HT-29 (cell line): ENCODE measurements around the gene GRIA1. TPM values are rescaled to one million over a fixed set of nuclear protein-coding genes. Genes with fewer than 3 reads are reported as not detected.

Experiments used
- DNase-seq: peaks from one replicate; pipeline ENCODE4 v3.0.0-alpha.2; 2015; ENCODE audit warnings: low spot score
- total RNA-seq: library from RNA; depleted of rRNA; stranded (reverse); fragments of >200 nt; shearing (Covaris generic); gene quantifications from 2 replicates; pipeline ENCODE4 v1.2.3, GENCODE V29; 2014

GRIA1 gene
- total RNA-seq, 1 experiment from 2014 or later: not detected

DNA sequence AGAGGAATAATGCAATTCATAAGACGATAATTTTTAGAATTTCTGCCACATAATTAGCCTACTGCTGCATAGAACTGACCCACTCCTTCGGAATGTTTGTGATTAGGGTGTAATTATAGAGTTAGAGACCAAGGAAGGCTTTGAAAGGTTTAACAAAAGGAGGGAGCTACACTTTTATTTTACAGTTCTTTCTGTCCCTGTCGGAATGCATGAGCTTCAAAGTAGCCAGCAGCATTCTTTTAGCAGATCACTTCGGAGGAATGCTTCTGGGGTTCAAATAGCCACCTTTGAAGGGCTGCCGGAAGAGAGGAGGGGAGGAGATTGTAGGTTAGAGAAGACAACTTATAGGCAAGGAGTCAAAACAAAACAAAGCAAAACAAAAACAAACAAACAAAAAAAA, 168.1 kb downstream of the GRIA1 start:
- DNase-seq: no peak

DNA sequence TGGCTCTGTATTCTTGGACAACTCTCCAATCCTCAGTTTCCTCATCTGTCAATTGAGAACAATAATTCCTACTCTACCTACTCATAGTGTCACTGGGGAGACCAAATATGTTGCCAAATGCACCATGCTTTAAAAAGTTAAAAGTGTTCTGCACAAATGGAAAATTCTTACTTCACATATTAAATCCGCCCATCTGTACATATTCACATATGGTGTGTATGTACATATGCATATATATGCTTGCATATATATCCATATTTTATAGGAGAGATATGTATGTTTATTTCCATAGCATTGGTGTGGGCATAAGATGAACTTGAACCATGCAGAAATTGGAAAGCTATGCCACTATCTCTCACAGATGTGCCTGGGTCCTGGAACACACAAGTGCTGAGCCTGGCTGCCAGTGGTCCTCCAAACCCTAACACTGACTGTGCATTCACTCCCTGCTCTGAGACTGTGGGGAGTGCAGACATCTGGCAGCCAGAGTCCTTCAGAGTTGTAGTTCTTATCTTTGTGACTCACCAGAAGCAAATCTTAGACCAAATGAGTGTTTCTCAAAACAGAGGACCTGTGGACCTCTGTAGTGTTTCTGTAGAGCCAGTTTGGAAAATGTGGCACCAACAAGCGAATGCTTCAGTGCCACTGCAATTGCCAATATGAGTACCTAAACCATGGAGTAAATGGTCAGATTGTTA, 168.7 kb downstream of the GRIA1 start:
- no peak for DNase-seq

DNA sequence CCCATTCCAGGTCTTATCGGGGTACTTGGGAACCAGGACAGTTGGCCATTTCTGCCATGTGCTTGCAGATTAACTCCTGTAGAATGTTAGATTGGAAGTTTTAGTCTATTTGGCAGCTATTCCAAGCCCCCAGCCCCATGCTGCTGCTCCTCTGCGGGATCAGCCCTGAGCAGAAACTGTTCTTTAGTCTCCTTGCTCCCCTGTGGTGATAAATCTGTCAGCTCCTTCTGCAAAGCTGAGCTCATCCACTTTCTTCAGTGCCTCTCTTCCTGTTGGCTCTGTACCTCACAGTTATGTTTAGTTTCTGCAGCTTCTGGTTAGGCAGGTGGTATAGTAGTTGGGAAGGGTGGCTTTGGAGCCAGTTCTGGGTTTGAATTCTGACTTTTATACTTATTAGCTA, 170.4 kb downstream of the GRIA1 start:
- no peak for DNase-seq

DNA sequence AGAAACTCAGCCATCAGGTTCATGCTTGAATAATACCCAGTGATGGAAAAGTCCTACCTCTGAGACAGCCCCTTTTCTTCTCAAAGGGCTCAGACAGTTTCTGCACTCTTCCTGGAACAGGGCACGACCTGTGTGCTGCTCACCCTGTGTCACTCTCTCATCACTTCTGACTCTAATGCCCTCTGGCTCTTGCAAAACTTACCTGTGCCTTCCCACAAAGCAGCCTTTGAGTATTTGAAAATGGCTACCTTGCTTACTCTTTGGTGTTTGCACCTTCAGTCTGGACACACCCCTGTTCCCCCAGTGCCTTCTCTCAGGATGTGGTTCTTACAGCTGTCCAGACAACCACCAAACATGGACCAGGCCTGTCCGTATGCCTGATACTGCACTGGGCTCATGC, 171.4 kb downstream of the GRIA1 start:
- DNase-seq: no peak

DNA sequence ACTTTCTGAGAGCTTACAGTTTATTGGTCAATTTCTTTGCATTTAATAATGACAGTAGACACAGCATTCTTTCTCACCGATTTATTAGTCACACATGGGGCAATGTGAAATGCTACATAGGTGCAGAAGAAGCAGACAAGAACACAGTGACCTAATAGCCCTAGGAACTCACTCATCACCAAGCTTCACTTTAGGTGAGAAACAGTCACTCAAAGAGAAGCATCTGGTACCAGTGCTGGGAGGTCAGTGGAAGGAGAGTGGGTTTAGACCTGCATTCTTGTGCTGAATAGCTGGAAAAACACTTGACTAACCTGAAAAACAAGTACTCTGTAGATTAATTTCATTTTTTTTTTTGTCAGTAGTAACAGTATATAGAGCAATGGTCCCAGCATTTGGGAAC, 179.6 kb downstream of the GRIA1 start:
- DNase-seq: no peak

DNA sequence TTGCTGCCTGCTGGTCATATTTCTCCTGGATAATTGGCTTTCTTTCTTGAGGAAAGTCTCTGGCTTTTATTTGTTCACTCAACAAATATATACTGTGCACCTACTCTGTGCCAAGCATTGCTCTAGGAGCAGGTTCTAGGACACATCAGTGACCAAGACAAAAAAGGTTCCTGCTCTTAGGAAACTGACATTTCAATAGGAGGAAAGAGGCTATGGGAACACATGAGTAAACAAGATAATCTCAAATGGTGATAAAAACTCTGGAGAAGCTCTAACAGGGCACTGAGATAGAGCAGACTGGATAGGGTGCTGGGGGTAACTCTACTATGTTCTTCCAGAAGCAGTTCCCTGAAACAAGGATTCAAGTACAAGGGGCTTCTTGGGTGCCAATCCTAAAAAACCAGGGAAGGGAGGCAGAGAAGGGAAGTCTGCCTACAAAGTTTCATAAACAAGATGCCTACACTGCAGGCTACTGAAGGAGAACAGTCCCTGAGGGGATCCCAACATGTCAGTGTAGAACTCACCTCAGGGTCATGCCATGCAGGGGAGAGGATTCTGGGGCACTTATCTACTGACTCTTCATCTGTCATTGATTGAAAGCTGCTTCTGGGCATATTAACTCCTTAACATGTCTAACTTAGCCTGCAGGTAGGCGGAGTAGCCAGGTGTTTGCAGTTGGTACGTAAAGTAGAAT, 181.3 kb downstream of the GRIA1 start:
- DNase-seq: no peak

DNA sequence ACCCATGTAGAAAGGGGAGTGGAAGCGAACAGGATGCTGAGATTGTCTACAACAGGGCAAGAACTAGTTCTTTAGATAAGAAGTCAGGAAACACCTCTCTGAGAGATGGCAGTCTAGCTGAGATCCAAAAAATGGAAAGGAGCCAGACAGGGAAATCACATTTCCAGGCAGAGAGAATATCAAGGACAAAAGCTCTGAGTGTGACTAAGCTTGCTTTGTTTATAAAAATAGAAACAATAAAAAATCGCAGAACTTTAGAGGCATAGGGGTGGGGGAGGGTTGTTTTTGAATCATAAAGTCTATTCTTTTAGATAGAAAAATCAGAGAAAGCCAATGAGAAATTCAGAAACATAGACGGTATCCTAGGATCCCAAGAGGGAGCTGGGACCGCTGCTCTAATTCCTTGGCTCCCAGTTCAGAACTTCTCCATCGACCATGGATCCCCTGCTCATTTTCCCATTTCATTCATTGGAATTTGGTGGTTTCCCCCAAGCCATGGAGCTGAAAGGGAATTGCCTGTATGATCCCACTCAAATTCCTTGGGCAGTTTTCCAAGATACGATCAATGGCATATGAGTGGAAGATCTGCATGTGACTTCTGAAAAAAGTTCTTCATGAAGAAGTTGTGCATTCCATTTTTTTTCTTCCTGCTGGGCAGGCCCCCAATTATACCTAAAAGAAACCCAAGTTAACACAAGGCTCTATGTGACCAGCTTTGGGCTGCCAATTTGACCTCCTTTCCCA, 182.0 kb downstream of the GRIA1 start:
- DNase-seq: no peak

DNA sequence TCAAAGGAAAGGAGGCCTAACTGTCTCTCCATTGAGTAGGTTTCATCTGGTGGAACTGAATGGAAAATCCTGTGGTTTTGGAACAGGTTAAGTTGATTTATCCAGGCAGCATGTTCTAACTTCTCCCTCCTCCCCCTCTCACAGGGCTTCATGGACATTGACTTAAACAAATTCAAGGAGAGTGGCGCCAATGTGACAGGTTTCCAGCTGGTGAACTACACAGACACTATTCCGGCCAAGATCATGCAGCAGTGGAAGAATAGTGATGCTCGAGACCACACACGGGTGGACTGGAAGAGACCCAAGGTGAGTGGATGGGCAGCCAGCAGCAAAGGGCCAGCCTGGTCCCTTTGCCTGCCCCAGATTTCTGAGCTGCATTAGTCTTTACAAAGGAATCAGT, 183.9 kb downstream of the GRIA1 start:
- DNase-seq: no peak

DNA sequence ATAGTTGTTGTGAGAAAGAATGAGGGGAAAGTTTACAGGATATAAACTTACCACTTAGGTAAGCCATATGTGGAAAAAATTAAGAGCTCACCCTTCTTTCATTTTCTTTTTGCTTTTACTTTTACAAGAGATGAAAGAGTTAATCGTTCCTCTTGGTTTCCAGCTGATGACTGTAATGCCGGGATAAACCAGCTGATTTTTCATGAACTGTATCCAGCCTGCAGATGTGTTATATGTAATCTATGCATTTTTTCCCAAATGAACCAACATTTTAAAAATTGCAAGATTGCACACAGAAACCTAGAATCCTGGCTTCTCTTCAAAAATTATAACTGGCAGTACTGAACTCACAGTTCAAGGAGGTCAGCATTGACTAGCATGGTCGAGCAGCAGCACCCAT, 185.9 kb downstream of the GRIA1 start:
- no peak for DNase-seq

DNA sequence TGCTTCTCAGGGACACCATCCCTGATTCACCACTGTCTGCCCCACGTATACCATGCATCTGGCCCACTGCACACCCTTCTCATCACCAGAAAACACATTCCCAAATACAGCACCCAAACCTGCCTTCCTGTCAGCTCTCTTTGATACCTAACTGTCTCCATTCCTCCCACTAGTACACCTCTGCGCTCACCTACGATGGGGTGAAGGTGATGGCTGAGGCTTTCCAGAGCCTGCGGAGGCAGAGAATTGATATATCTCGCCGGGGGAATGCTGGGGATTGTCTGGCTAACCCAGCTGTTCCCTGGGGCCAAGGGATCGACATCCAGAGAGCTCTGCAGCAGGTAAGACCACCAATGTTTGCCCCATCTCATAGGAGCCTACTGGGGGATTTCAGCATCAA, 186.4 kb downstream of the GRIA1 start:
- DNase-seq: no peak

DNA sequence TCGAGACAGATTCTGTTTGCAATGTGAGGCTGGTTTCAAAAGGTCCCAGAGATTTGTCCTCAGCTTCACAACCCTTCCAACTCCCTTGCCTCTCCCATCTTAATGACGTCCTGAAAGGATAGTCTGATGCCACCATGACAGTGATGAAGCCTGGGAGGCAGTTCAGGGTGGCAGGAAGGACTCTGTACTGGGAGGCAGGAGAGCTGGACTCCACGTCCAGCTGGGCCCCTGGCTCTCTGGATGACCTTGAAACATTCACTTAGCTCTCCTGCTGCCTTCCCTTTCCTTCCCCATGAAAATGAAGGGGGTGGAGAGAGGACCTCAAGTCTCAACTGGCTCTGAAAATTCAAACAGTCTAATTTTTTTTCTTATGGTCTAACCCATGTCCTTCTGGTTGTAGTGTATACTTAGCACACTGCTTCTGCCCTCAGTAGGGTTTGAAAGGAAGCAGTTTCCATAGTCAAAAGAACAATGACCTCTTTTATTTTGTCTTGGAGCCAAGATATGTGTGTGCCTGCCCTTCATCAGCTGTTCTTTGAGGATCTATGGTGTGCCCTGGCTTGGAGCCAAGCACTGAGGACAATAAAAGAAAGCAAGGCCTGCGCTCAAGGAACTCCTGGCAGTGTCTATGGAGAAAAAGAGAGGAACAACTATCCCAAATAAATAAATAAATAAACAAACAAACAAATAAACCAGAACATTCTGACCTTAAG, 188.3 kb downstream of the GRIA1 start:
- no peak for DNase-seq

DNA sequence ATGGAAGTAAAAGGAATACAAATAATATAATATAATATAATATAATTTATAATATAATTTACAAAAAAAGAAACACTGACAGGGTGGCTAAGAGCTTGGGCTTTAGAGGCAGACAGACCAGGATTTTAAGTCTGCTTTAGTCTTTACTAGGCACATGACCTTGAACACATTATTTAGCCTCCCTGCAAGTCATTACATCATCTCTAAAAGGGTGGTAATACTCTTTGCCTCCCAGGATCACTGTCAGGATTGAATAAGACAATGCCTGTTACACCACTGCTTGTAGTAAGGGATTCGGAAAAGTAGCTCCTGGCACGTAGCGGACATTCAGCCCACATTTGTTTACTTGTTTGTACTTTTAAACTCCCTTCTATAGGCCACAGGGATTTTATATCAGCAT, 199.8 kb downstream of the GRIA1 start:
- DNase-seq: no peak

DNA sequence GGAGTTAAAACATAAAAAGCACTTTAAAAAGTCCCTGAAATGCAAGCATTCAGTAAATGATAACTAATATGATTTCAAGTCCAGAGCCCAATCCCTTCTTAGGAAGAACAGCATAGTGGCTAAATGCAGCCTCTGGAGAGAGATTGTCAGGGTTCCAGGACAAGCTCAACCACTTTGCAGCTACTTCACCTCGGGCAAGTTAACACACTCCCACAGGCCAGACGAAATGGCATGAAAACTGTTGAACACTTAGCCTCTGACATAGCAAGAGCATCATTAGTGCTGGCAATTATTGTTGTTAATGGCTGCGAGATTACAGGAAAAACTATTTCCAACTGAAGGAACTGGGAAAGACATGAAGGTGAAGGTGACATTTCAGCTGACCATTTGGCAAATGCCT, 205.8 kb downstream of the GRIA1 start:
- no peak for DNase-seq

DNA sequence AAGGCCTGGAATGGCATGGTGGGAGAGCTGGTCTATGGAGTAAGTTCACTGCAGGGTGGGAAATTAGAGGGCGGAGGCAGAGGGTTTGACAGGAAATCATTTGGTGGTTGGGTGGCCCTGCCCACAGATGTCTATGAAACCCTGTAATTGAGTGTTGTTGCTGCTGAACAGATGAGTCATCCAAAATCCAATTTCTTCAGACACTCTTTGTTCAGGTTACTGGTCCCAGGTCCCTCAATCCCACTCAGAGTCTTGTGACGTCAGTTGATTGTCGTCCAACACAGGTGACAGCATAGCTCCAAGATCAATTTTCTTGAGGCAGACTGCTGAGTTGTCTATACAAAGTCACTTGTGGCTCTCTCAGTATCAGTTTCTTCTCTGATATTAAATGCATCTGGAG, 208.6 kb downstream of the GRIA1 start:
- no peak for DNase-seq

DNA sequence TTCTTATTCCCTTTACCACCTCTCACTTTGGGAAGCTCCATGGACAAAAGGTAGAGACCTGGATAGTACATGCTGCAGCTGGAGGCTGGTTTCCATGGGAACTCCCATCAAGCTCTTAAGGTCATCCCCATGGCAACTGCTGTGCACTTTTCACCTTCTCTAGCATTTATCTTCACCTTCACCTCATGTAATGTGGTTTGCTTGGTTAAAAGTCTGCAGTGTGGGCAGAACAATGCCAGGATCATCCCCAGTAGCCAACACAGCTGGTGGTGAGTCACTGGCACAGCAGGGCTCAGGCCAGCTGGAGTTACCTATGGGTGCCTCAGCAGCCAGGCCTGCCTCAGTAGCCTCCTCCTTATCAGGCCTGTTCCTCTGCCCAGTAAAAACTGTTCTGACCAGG, 210.5 kb downstream of the GRIA1 start:
- no peak for DNase-seq

DNA sequence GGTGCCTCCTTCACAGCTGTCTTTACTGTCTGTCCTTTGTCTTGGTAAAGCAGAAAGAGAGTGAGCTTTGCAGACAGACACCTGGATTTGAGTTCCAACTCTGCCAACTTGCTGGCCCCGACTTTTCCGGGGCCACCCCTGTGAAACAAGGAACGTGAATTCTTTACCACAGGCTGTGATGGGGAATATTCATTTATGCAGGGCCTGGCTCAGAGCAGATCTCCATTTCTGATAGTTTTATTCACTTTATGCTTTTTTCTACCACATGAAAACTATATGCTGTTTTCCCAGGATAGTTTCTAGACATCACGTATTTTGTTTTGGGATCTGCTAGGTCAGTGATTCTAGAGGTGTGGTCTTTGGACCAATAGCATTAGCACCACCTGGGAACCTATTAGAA, 211.8 kb downstream of the GRIA1 start:
- DNase-seq: no peak

DNA sequence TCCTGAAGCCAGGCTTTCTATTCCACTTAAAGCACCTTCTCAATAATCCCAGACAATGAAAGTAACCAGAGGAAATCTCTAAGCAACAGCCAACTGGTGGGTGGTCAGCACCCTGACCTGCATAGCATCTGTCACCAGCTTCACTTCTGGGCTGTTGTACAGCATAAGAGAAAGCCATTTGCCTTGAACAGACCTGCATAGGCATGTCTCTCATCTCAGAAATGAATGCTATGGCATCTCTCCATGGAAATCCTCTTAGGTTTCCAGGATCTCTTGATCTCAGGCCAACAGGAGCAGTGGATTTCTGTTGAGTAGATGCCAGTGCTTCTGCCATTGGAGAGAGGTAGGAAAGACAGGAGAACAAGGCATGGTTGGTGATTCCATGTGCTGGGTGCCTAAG, 213.6 kb downstream of the GRIA1 start:
- no peak for DNase-seq

DNA sequence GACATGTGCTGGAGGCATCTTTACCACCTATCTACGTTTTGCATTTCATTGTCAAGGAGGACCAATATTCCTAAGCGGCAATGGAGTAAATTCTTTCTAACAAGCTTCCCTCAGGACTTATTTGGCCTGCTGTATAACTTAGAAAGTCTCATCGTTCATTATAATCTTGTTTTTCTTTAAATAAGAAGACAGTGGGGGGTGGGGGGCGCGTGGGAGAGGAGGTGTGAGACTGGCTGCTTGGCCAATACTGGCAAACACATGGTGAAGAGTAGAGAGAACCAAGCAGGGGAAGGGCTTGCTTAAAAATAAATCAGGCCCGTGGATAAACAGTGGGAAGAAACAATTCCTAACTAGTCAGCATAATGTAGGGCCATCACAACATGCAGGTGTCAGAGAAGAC, 217.2 kb downstream of the GRIA1 start:
- no peak for DNase-seq

DNA sequence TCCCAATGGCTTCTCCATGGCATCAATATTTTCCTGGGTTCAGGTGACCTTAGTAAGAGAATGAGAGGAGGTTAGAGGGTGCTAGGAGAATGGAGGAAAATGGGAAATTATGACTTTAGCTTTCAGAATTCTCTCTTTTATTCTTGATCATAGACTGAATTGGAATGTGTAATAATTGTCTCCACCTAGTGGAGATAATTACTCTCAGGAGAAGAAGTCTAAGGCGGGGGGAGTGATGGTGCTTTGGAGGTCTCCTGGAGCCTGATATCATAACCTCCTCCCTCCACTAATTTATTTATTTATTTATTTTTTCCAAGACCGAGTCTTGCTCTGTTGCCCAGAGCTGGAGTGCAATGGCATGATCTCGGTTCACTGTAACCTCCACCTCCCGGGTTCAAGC, 221.3 kb downstream of the GRIA1 start:
- no peak for DNase-seq

DNA sequence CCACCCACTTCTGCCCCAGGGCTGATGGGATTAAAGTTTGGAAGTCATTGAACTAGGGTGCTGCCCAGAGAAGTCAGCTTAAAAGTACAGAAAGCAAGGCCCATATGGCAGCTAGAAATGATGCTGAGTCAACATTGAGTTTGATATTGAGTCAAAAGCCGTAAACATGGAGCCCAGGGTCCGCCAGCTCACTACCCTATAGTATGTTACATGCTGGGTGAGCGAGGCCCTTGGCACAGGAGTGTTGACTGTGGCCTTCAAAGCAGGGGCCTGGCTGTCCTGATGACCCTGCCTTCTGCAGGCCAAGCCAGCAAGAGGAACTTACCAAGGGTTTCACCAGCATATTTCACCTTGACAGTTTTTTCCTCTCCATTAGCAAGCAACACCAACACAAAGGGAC, 222.5 kb downstream of the GRIA1 start:
- DNase-seq: no peak

DNA sequence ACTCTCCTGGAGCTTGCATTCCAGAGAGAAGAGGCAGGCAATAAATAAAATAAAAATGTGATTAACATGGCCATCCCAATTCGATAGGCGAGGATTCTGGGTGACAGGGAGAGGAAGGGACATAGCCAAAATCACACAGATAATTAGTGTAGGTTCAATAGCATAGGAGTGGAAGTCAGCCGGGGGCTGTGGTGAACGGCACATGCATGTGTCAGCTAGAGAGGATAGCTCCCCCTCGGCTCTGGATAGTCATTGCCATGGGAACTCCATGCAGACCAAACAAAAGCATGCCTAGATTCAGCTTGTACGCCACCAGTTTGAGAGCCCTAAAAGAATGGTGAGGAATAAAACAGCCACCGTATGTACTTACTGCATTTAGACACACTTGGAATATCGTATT, 223.5 kb downstream of the GRIA1 start:
- no peak for DNase-seq

DNA sequence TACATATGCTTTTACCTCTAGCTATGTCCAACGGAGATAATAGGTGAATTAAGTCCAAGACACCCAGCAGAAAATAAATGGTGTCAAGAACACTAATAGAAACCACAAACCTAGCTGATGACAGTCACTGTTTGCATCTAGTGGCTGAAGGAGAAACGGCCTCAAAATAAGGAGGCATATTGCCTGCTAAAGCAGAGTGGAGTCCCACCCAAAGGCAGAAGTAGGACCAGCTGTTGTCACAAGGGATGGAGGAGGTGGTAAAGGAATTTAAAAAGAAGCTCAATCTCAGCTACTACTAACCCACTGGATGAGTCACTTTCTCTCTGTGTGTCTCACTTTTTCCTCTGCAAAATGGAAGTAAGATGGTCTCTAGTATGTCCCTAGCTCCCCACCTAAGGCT, 224.3 kb downstream of the GRIA1 start:
- no peak for DNase-seq
